HTR-8/SVneo (cell line): ENCODE measurements around the gene PANX2.
"Not testable (repeated sequence)": the region's sequence is repeated elsewhere in the genome, so short reads cannot be mapped to it uniquely, and the experiment has no call there.

Source experiments
- DNase-seq: peaks from one replicate; pipeline ENCODE4 v3.0.0; 2011; ENCODE audit warnings: low spot score, mixed read lengths; ENCODE audit not compliant: insufficient read length
- FAIRE-seq: peaks from 2 replicates; lab custom pipeline; 2011; peaks lifted over from hg19 to GRCh38; lab: Jason Lieb, UNC

Gene PANX2

DNA sequence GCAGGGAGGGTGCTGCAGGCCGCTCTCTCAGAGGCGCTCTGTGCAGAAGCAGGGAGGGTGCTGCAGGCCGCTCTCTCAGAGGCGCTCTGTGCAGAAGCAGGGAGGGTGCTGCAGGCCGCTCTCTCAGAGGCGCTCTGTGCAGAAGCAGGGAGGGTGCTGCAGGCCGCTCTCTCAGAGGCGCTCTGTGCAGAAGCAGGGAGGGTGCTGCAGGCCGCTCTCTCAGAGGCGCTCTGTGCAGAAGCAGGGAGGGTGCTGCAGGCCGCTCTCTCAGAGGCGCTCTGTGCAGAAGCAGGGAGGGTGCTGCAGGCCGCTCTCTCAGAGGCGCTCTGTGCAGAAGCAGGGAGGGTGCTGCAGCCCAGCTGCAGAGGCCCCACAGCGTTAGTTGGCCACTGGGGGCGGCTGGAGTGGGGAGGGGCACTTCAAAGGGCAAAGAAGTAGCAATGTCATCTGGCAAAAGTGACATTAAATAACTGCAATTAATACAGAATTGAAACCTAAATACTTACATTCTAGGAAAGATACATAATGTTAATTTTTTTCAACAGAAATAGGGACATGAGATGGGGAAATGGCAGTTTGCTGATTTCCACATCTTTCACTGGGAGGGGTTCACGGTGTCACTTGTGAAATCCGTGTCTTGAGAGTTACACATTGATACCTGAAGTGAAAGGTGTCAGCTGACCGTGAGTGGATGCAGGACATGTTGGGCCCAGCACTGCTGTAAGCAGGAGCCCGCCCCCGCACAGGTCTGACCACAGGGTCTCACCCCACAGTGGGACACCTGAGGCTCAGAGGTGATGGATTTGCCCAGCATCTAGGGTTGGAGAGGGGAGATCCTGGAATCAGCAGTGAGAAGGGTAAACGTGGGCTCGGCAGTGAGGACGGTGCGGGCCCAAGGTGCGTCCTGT, 23.0 kb upstream of the PANX2 start:
- not testable (repeated sequence) for FAIRE-seq, DNase-seq

DNA sequence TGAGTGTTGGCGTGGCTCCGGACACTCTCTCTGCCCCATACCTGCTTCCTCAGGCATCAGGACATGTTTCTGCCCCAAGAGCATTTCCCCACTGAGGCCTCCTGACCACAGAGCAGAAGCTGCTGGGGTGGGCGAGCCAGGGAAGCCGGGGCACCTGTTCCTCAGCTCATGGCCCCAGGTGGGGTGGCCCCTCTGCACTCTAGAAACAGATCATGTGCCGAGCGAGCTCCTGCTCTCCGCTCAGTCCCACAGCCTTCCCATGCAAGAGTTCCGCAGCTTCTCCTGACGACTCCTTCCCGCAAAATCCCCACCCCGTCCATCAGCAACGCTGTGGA, 22.4 kb upstream of the PANX2 start:
- no peak for DNase-seq
- no peak for FAIRE-seq

- DNase-seq, result peak; percentile 55
- no peak for FAIRE-seq
Measured at GRCh38 chr22:50148991-50149721, 21.4 kb upstream of the PANX2 start.

- FAIRE-seq, result no peak
- no peak for DNase-seq
Measured at GRCh38 chr22:50150161-50151129, 20.1 kb upstream of the PANX2 start.

GRCh38 chr22:50151571-50152537, 18.7 kb upstream of the PANX2 start:
- DNase-seq (no peak), FAIRE-seq (no peak)

- no peak for FAIRE-seq
Measured at GRCh38 chr22:50153056-50153755, 17.3 kb upstream of the PANX2 start.

GRCh38 chr22:50153756-50154140, 16.8 kb upstream of the PANX2 start:
- DNase-seq (no peak), FAIRE-seq (no peak)

More at GRCh38 chr22:50153056-50153755, 17.3 kb upstream of the PANX2 start:
- DNase-seq, result no peak

GRCh38 chr22:50157709-50158375, 12.7 kb upstream of the PANX2 start:
- no peak for DNase-seq
- no peak for FAIRE-seq

DNA sequence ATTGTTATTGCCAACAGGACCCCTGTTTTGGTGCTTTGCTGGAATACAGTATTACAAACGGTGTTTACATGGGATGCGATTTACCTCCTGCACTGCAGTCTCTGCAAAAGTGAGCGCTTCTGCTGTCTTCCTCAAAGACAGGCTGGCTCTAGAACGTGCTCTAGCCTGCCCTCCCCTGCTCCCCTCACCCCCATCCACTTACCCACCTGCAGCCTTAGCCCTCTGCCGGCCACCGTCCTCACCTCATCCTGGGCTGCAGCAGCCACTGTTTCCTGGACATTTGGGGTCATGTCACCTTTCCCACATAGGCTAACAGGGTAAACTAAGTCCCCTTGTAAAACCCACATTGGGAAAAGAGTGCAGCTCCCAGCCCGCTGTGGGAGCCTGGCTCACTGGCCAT, 9.6 kb upstream of the PANX2 start:
- FAIRE-seq, result no peak
- DNase-seq, result no peak

GRCh38 chr22:50161508-50162390, 8.8 kb upstream of the PANX2 start:
- DNase-seq, result no peak
- no peak for FAIRE-seq

- FAIRE-seq, result no peak
- DNase-seq, result no peak
Measured at GRCh38 chr22:50162391-50162956, 8.1 kb upstream of the PANX2 start.

DNA sequence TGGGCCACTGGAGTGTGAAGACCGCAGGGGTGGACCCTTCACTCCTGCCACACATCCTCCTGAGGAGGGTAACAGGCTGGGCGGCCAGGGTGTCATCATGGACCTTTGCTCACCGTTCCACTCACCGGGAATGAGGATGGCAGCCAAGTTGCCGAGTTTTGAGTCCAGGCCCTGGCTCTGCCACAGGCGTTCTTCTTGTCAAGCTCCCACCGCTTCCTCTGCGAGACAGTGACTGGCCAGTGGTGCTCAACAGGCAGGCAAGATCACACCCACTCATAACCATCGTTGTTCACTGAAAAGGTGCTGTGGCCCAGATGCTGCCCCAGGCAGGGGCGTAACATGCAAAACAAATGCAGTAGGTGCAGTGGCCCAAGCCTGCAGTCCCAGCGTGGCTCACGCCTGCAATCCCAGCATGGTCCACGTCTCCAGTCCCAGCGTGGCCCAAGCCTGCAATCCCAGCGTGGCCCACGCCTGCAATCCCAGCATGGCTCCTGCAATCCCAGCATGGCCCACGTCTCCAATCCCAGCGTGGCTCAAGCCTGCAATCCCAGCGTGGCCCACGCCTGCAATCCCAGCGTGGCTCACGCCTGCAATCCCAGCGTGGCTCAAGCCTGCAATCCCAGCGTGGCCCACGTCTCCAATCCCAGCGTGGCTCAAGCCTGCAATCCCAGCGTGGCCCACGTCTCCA, 5.0 kb upstream of the PANX2 start:
- FAIRE-seq (no peak), DNase-seq (no peak)

GRCh38 chr22:50167689-50168489, 2.6 kb upstream of the PANX2 start:
- no peak for DNase-seq
- FAIRE-seq, result no peak

GRCh38 chr22:50168490-50169180, 1.9 kb upstream of the PANX2 start:
- not testable (repeated sequence) for DNase-seq, FAIRE-seq
